GM11168 (cell line): ENCODE measurements around the gene CDC6.

Source experiments
- in situ Hi-C: fragments of 300-500 bp; cut with MboI; formaldehyde crosslinking; loops from one replicate; pipeline ENCODE4 v1.12.0; 2022; ENCODE audit warnings: low sequenced_read_pairs; ENCODE audit not compliant: unreplicated experiment

CDC6 gene

DNA sequence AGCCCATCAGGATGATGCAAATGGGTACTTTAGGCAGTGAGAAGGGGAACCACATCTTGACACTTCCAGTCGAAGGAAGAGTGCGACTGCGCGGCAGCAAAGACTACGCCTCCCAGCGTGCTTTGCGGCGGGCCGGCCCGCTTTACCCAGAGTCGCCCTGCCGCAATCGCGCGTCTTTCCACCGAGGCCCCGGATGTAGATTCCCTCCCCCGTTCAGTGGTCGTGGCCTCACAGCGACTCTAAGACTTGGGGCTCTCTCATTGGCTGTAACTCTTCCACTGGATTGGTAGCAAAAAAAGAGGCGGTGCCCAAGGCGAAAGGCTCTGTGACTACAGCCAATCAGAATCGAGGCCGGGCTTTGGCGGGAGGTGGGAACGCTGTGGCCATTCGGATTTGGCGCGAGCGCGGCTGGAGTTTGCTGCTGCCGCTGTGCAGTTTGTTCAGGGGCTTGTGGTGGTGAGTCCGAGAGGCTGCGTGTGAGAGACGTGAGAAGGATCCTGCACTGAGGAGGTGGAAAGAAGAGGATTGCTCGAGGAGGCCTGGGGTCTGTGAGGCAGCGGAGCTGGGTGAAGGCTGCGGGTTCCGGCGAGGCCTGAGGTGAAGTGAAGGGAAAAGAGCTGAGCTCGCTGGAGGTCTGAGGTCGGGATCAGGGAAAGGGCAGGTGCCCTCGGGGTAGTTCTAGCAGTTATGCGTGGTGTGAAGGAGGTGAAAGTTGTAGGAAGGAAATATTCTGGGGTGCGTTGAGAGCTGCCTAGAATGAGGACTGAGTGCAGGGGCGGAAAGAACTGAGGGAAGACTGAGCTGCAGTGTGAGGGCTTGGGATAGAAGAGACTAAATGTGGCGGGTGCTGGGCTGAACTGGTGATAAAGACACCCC, at the start of gene CDC6:
Gene CDC6 (plus strand): TSS at position 386 of the 876 bp plus-strand sequence. CDS start 1,542 bp downstream, outside the sequence.
- in situ Hi-C loops, result loop anchor here (10.0 kb wide), 1 partner anchor 93 kb away; no protein-coding TSS in a partner anchor

DNA sequence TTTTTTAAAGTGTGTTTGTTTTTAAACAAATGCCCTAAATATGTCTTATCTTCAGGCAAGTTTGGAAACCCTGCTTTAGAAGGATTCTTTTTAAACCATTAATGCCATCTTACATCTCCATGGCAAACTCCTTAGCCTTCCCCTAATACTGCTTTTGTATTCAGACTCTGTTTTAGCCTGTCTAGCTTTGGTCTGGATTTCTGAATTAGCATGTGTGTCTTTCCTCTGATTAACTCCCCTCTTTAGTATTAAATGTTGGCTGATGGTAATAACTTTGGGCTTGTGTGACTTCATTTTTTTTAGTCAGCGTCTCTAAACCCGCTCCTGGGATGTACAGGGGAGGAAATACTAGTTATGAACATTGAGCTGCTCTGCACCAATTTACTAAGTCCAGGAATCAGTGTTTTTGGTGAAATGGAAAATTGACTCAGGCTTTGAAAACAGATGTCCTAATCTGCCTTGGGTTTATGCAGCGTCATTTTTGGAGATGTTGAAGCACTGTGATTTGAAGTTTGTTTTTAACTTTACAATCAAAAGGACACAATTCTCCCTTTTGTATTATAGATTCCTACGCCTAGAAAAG, 46.3 kb upstream of the CDC6 start:
- in situ Hi-C loops, result no loop called here

DNA sequence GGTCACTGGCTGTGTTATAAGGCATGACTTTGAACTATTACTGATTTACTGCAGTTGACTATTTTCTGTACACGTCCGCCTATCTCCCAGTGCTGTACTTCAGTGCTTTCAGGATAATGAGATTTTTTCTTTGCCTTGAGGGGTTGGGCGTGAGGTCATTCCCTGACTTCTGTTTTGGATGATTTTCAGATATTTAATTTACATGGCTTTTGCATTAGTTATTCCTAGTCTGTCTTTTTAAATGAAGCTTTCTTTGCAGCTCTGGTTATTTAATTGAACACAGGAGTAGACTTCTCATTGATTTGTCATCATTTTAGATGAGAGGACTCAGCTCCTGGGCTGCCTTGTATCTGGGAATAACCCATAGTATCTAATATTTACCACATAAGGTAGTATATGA, 44.9 kb upstream of the CDC6 start:
- in situ Hi-C loops, result no loop called here

- in situ Hi-C loops, result no loop called here
Observed at GRCh38 chr17:40243761-40244160, 43.9 kb upstream of the CDC6 start.

DNA sequence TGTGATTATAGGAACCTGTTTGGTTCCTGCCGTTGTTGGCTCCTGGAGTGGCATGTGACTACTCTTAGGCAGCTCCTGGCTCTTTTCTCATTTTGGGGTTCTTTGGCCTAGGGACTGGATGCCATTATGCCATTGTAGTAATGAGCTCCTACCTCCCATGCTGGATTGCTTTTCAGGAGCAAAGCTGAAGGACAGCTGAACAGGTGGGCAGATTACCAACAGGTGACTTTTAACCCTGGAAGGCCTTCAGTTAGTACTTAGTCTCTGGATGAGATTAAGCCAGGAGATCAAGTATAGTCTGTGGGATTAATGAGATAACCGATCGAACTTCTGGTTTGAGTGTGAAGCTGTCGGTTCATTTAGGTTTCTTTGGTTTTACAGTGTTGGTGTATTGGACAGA, 43.4 kb upstream of the CDC6 start:
- in situ Hi-C loops, result no loop called here

- in situ Hi-C loops, result no loop called here
Observed at GRCh38 chr17:40247926-40248495, 39.7 kb upstream of the CDC6 start.

DNA sequence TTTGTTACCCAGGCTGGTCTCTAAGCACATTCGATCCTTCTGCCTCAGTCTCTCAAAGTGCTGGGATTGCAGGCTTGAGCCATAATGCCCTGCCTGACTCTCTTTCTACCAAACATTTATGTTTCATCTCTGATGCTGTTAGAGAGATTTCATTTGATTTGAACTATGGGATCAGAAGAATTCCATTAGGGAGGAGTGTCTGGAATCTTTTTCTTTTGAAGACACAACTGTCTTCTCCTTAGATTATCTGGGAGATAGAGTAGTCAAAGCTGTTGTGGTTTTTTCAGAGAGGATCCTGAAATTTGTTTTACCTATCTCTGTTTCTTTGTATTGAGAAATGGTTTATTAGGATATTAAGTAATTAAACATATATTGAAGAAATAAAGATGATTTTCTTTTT, 39.2 kb upstream of the CDC6 start:
- in situ Hi-C loops, result no loop called here

DNA sequence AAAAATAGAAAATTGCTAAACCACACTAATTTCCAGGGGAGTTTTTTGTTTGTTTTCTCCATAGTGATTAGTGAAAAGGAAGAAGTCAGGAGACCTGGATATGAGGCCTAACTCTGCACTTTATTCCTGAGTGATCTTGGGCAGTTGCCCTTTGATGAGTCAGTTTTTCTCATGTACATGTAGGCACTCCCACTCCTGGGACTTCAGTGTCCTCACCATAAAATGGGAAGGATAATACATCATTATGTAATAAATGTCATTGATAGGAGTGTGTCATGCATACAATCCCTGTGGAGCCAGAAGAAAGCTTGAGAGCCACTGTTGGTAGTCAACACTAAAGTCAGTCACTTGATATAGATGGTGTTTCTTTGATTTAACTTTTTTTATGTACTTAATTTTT, 36.1 kb upstream of the CDC6 start:
- in situ Hi-C loops, result no loop called here

- in situ Hi-C loops, result no loop called here
Observed at GRCh38 chr17:40253565-40253964, 34.1 kb upstream of the CDC6 start.

DNA sequence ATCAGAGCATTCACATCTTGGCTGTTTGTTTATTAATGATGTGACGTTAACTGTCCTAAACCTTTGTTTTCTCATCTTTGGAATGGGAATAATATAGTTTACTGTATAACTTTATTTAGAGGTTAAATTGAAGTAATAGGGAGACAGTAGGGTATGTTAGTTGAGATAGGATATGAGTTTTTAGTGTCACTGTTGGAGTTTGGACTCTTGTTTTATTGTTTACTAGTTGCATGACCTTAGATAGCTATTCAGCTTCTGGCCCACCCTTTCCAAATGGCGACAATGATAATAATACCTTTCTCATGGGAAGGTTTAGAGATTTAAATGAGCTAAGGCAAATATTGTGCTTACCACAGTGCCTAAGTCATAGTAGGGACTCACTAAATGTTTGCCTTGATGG, 28.2 kb upstream of the CDC6 start:
- in situ Hi-C loops, result no loop called here

DNA sequence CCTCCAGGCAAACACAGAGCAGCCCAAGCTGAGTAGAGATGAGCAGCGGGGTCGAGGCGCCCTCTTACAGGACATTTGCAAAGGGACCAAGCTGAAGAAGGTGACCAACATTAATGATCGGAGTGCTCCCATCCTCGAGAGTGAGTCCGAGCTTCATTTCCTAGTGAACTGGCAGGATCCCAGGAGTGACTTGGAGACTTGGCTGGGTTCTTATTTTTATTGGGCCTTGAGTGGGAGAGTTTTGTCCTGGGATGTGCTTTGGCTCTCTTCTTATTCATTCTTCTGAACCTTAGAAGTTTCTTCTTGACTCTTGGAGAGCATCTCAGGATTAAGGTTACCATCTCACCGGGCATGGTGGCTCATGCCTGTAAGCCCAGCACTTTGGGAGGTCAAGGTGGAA, 27.2 kb upstream of the CDC6 start:
- in situ Hi-C loops, result no loop called here

DNA sequence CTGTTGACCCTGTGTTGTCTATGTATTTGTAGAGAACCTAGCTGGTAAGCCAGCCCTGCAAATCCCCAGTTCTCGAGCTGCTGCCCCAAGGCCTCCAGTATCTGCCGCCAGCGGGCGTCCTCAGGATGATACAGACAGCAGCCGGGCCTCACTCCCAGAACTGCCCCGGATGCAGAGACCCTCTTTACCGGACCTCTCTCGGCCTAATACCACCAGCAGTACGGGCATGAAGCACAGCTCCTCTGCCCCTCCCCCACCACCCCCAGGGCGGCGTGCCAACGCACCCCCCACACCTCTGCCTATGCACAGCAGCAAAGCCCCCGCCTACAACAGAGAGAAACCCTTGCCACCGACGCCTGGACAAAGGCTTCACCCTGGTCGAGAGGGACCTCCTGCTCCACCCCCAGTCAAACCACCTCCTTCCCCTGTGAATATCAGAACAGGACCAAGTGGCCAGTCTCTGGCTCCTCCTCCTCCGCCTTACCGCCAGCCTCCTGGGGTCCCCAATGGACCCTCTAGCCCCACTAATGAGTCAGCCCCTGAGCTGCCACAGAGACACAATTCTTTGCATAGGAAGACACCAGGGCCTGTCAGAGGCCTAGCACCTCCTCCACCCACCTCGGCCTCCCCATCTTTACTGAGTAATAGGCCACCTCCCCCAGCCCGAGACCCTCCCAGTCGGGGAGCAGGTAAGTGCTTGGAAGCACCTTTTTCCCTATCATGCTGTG, 23.1 kb upstream of the CDC6 start:
- in situ Hi-C loops, result no loop called here

- in situ Hi-C loops, result no loop called here
Observed at GRCh38 chr17:40265337-40265736, 22.3 kb upstream of the CDC6 start.

DNA sequence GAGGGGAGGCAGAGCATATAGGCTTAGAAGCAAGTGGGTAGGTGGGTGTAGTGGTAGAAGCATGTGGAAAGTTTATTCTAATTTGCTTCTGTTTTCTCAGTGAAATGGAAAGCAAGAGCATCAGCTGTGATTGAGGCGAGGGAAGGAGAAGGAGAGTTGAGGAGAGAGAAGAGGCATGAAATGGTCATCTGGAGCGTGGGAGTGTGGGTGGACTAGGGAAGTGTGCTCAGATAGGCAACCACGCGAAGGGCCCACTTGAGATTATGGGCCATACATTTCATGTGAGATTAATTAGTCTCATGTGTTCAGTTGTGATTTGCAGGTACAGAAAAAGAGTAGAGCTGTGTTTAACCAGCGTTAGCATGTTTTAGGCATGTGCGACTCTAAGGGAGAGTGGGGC, 20.8 kb upstream of the CDC6 start:
- in situ Hi-C loops, result no loop called here

DNA sequence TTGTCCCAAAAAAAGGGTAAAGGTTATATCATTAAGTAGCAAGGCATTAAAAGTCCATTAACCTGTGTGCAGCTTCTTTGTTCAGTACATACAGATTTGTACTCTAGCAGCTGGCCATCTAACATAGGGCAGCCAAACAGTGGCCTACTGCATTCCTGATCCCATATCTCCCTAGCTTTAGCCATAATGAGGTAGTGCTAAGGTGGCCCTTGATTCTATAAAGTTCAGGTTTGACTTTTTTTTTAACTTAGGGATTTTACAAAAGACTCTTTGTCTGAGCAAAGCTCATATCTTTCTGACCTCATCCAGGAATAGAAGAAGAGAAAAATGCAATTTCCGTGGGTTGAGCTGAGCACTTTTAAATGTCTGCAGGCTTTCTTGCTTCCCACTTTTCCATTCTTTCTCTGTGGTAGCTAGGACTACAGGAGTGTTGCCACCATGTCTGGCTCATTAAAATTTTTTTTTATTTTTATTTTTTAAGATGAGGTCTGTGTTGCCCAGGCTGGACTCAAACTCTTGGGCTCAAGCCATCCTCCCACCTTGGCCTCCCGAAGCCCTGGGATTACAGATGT, 19.5 kb upstream of the CDC6 start:
- in situ Hi-C loops, result no loop called here

DNA sequence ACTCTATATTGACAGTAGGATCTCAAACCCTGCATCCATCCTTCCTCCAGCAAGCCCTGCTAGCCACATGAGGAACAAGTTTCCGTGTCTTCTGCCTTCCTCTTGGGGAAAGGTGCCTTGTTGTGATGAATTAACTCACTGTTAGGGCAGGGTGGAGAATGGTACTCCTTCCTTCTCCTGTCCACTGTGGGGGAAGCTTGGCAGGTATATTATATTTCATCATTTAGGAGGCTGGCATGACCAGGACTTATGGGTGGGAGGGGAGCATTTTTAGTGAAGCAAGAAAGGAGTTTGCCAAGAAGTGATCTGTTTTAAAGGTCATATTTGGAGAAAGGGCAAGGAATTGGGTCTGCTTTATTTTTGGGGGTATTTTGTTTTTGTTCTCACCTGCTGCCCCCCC, 9.3 kb upstream of the CDC6 start:
- in situ Hi-C loops, result no loop called here

DNA sequence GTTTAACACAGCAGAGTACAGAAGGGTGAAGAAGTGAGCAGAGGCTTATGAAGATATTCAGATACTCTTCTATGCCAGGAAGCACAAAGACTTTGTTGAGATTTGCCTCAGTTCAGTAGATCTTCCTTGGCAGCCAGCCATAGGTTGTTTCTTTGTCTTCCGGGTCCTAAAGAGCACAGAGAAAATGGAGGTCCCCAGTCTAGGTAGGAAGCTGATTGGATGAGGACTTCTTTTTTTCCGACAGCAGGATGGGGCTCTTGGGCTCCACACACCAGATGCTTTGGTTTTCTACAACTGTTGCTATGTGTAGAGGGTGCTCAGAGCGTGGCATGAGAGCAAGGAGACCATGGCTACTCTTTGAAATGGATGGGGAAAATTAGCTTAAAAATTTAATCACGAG, 8.3 kb upstream of the CDC6 start:
- in situ Hi-C loops, result no loop called here

- in situ Hi-C loops, result loop anchor here (10.0 kb wide), 1 partner anchor 87 kb away; no protein-coding TSS in a partner anchor
Observed at GRCh38 chr17:40281663-40282062, 6.0 kb upstream of the CDC6 start.

DNA sequence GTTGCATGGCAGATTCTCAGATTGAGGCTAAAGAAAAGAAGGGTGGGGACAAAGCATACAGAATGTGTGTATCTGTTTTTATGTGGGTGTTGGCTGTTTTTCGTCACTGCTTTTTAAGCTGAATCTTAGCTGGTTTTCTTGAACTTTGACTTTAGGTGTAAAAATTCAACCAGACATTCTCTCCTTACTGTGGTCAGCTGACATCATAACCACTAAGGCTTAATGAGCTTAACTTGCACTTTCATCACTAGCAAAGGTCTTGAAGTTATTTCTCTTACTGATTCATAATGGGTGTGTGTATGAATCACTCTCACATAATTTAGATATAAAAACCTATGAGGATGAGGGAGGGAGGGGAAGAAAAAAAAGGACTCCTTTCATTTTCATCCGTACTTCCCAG, 4.0 kb upstream of the CDC6 start:
- in situ Hi-C loops, result loop anchor here (10.0 kb wide), 1 partner anchor 89 kb away; no protein-coding TSS in a partner anchor

- in situ Hi-C loops, result loop anchor here (10.0 kb wide), 1 partner anchor 89 kb away; no protein-coding TSS in a partner anchor
Observed at GRCh38 chr17:40284085-40284713, 3.5 kb upstream of the CDC6 start.
